Measurements from ENCODE around the gene HDAC4.

HDAC4 gene

GRCh38 chr2:239133945-239134570, 266.8 kb downstream of the HDAC4 start:
- no peak for DNase-seq (ENCODE audit: low read depth in 1 of 2, low spot score in 1 of 2)

- DNase-seq (ENCODE audit: low read depth in 1 of 2, low spot score in 1 of 2) = no peak
Measured at GRCh38 chr2:239132786-239133185, 268.0 kb downstream of the HDAC4 start.

GRCh38 chr2:239132156-239132709, 268.6 kb downstream of the HDAC4 start:
- DNase-seq (ENCODE audit: low read depth in 1 of 2, low spot score in 1 of 2) = no peak

GRCh38 chr2:239131521-239131920, 269.3 kb downstream of the HDAC4 start:
- no peak for DNase-seq (ENCODE audit: low read depth in 1 of 2, low spot score in 1 of 2)

GRCh38 chr2:239130786-239131325, 270.0 kb downstream of the HDAC4 start:
- DNase-seq (ENCODE audit: low read depth in 1 of 2, low spot score in 1 of 2) = no peak

GRCh38 chr2:239130041-239130440, 270.8 kb downstream of the HDAC4 start:
- DNase-seq (ENCODE audit: low read depth in 1 of 2, low spot score in 1 of 2) = no peak

- DNase-seq (ENCODE audit: low read depth in 1 of 2, low spot score in 1 of 2) = no peak
Measured at GRCh38 chr2:239129147-239129920, 271.5 kb downstream of the HDAC4 start.

- no peak for DNase-seq (ENCODE audit: low read depth in 1 of 2, low spot score in 1 of 2)
Measured at GRCh38 chr2:239128706-239129105, 272.1 kb downstream of the HDAC4 start.

GRCh38 chr2:239127513-239127912, 273.3 kb downstream of the HDAC4 start:
- no peak for DNase-seq (ENCODE audit: low read depth in 1 of 2, low spot score in 1 of 2)

GRCh38 chr2:239125726-239126675, 274.8 kb downstream of the HDAC4 start:
- no peak for DNase-seq (ENCODE audit: low read depth in 1 of 2, low spot score in 1 of 2)

- no peak for DNase-seq (ENCODE audit: low read depth in 1 of 2, low spot score in 1 of 2)
Measured at GRCh38 chr2:239124152-239124899, 276.5 kb downstream of the HDAC4 start.

- no peak for DNase-seq (ENCODE audit: low read depth in 1 of 2, low spot score in 1 of 2)
Measured at GRCh38 chr2:239122421-239123110, 278.3 kb downstream of the HDAC4 start.

GRCh38 chr2:239121600-239122012, 279.2 kb downstream of the HDAC4 start:
- DNase-seq (ENCODE audit: low read depth in 1 of 2, low spot score in 1 of 2) = no peak

GRCh38 chr2:239120664-239121063, 280.2 kb downstream of the HDAC4 start:
- DNase-seq (ENCODE audit: low read depth in 1 of 2, low spot score in 1 of 2) = no peak

- no peak for DNase-seq (ENCODE audit: low read depth in 1 of 2, low spot score in 1 of 2)
Measured at GRCh38 chr2:239119346-239120126, 281.3 kb downstream of the HDAC4 start.

- DNase-seq (ENCODE audit: low read depth in 1 of 2, low spot score in 1 of 2) = no peak
Measured at GRCh38 chr2:239118675-239119211, 282.1 kb downstream of the HDAC4 start.

GRCh38 chr2:239118264-239118663, 282.6 kb downstream of the HDAC4 start:
- no peak for DNase-seq (ENCODE audit: low read depth in 1 of 2, low spot score in 1 of 2)

- no peak for DNase-seq (ENCODE audit: low read depth in 1 of 2, low spot score in 1 of 2)
Measured at GRCh38 chr2:239117831-239118230, 283.0 kb downstream of the HDAC4 start.

Measured in activated T-helper 1 cell treated with anti-CD3 and anti-CD28 coated beads, Interleukin-2, amount 50 U/mL, for 16 hours (primary cell).